Keratinocyte (primary cell): Measurements from ENCODE around the gene HHATL.

Experiments used
- EZH2 ChIP-seq: IDR thresholded peaks from one replicate; pipeline ENCODE4 v1.6.1; 2012; ENCODE audit warnings: inconsistent platforms, mild to moderate bottlenecking, low read length, moderate library complexity
- TF ChIP-seq, protein P1 (sequence below), 3 experiments: IDR thresholded peaks in 1 of 3; conservative IDR thresholded peaks in 1 of 3; optimal IDR thresholded peaks in 1 of 3; 2 replicates in 2 of 3; 3 replicates in 1 of 3; pipeline versions ENCODE3 to v1.5.1; 2011; ENCODE audit warnings: low read length in 3 of 3, mild to moderate bottlenecking in 3 of 3, moderate library complexity in 2 of 3, control low read depth in 1 of 3, inconsistent platforms in 1 of 3; ENCODE audit not compliant: insufficient read depth in 2 of 3; ENCODE audit errors: extremely low read depth in 1 of 3

DNA sequence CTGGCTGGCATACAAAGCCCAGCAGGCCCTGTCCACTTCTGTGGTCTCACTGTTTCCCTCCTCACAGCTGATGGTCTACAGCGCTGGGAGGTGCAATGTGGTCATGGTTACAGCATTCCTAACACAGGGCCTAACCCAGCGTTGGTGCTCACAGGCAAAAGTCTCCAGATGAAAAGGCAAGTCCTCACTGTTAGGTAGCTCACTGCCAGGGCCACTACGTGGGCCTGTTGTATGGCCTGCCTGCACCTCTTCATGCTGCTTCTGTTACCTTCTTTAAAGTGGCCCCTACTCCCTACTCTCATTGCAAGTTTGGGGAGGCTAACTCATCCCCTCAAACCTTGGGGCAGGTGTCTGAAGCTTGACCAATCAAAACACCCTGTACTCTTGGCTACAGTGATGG, 39.2 kb upstream of the HHATL start:
- TF ChIP-seq EZH2: no peak
- TF ChIP-seq, protein P1, sequence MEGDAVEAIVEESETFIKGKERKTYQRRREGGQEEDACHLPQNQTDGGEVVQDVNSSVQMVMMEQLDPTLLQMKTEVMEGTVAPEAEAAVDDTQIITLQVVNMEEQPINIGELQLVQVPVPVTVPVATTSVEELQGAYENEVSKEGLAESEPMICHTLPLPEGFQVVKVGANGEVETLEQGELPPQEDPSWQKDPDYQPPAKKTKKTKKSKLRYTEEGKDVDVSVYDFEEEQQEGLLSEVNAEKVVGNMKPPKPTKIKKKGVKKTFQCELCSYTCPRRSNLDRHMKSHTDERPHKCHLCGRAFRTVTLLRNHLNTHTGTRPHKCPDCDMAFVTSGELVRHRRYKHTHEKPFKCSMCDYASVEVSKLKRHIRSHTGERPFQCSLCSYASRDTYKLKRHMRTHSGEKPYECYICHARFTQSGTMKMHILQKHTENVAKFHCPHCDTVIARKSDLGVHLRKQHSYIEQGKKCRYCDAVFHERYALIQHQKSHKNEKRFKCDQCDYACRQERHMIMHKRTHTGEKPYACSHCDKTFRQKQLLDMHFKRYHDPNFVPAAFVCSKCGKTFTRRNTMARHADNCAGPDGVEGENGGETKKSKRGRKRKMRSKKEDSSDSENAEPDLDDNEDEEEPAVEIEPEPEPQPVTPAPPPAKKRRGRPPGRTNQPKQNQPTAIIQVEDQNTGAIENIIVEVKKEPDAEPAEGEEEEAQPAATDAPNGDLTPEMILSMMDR (optimal IDR thresholded peaks at IDR 0.05 in 1 of 3, IDR thresholded peaks at IDR 0.05 in 1 of 3, conservative IDR thresholded peaks at IDR 0.05 in 1 of 3; ENCODE audit: extremely low read depth in 1 of 3, insufficient read depth in 2 of 3, low read length in 3 of 3): no peak
